Measurements from ENCODE around the gene RAB36.

The RAB36 gene

DNA sequence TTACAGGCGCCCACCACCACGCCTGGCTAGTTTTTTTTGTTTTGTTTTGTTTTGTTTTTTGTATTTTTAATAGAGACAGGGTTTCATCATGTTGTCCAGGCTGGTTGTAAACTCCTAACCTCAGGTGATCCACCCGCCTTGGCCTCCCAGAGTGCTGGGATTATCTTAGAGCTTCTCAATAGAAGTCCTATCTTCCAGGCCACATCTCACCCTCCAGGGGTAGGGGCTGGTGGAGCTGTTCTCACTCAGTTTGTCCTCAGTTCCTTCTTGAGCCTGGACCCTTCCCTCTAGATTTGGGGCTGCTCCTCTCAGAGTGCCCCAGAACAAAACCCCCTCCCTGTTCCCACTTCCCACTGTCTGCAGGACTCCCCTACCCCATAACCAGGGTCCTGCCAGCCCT, 66.3 kb downstream of the RAB36 start:
- DNase-seq: no peak

- DNase-seq: no peak
Measured at GRCh38 chr22:23212061-23213021, 67.1 kb downstream of the RAB36 start.

DNA sequence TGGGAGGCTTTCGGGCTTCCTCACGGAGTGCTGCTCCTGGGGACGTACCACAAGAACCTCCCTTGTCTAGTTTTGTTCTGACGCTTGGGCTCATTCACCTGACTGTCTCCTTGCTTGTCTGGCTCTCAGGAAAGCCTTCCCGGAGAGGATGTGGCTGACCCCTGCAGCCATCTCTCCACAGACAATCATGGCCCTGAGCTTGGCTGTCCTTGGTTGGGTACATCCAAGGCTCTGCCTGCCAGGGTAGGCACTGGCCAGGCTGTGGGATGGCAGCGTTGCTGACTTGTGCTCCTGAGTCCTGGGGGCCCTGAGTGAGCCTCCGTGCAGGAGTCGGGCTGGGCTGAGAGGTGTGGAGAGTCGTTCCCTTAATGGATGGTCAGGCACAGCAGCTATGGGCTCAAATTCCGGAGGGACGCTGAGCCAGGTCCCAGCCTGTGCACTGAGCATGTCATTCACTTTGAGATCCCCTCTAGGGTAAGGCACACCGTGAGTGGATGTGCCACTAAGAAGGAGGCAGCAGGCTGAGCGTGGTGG, 67.8 kb downstream of the RAB36 start:
- no peak for DNase-seq

DNA sequence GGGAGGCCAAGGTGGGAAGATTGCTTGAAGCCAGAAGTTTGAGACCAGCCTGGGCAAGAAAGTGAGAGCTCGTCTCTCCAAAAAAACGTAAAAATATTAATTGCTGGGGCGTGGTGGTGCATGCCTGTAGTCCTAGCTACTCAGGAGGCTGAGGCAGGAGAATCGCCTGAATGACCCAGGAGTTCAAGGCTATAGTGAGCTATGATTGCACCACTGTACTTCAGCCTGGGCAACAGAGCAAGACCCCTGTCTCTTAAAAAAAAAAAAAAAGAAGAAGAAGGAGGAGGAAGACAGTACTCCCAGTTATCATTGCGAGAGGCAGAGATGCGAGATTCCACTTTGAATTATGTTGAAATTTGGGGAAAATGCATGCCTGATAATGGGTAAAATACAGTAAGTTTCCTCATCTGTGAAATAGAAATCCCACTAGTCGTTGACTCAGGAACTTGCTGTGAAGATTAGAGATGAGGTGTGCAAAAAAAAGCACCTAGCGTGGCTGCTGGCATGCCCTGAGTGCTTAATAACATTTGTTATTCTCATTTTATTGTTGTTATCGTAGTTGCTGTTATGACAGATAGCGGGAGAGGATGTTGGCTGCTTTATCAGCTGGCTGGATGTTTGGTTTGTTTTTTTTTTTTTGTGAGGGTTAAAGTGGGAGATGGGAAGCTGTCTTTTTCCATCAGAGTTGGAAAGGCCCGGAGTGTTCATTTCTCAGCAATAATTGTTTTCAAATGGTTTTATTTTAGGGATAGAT, 68.5 kb downstream of the RAB36 start:
- no peak for DNase-seq

Measured in SW 1271 (cell line).